WI38 (cell line): ENCODE results near the gene COLEC11.

Experiments
- H3K4me3 ChIP-seq: 2 replicates; pipeline ENCODE4 v1.5.1; 2011; ENCODE audit warnings: low read depth, mild to moderate bottlenecking, control low read depth, low read length
- TF ChIP-seq, protein P1 (sequence below): IDR thresholded peaks from 2 replicates; pipeline ENCODE4 v1.5.1; 2012; ENCODE audit warnings: low read depth, mild to moderate bottlenecking, control low read depth, low read length

Gene COLEC11

DNA sequence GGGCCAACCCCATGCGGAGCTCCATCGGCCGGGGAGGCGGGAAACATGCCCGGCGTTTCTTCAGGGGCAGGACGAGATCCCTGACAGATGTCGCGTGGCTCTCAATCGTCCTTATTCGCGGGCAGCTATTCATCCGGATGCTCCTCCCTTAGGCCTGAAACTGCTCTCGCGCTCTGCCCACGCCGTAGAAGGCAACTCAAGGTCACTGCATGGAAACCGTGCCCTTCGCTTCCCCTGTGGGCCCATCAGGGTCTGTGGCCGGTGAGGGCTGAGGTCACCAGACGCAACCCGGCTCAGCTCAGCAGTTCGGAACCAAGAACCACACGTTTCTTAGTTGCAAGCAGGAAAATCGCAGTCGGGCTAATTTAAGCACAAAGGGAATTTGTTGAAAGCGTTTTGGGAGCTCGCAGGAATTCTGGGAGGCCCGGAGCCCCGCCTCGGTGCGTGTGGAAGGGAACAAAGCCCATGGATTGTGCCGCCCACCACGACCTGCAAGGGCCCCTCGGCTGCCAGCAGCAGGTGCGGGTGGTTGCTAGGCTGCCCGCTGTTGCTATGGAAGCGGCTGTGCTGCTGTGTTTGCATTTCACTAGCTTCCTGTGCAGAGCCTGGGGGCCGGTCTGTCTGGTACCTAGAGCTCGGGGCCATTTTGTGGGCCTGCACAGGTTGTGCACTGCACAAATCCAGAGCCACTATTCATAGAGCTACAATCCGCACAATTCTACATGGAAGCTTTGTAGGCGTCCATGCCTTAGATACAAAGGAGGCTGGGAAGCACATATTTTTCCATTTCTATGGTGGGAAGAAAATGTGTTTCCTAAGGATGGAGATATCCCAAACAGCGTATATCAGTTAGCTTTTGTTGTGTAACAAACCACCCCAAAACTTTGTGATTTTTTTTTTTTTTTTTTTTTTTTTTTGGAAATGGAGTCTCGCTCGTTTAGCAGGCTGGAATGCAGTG lies 57.1 kb downstream of the COLEC11 start:
- TF ChIP-seq, protein P1, sequence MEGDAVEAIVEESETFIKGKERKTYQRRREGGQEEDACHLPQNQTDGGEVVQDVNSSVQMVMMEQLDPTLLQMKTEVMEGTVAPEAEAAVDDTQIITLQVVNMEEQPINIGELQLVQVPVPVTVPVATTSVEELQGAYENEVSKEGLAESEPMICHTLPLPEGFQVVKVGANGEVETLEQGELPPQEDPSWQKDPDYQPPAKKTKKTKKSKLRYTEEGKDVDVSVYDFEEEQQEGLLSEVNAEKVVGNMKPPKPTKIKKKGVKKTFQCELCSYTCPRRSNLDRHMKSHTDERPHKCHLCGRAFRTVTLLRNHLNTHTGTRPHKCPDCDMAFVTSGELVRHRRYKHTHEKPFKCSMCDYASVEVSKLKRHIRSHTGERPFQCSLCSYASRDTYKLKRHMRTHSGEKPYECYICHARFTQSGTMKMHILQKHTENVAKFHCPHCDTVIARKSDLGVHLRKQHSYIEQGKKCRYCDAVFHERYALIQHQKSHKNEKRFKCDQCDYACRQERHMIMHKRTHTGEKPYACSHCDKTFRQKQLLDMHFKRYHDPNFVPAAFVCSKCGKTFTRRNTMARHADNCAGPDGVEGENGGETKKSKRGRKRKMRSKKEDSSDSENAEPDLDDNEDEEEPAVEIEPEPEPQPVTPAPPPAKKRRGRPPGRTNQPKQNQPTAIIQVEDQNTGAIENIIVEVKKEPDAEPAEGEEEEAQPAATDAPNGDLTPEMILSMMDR: no peak
- no peak overlapping the region for H3K4me3 ChIP-seq

DNA sequence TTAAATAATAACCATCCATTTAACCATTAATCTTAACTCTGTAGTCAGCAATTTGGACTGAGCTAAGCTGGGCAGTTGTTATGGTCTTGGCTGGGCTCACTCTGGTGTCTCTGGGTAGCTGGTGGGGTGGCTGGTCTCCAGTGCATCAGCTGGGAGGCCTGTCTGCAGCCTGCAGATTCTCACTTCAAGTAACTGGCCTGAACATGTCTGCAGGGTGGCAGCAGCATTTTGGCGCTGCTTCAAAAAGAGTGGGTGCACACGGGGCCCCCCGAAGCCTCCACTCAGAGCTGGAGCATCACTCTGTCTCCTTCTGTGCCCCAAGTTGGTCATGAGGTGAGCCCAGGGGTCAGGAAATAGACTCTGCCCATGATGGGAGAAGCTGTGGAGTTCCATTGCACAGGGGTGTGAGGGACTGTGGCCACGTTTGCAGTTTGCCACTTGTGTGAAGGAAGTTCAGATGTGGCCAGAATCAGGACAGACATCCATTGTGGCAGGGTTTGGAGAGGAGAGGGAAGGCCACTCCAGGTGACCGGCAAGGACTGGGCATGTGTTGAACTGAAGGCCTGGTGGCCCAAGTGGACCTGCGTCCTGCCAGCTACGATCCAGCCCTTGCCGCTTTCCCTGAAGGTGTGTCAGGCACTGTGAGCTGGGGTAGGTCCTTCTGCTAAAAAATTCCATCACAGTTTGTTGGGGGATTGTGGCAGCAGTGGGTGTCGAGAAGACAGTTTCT lies 58.1 kb downstream of the COLEC11 start:
- TF ChIP-seq, protein P1: no peak
- no peak overlapping the region for H3K4me3 ChIP-seq

DNA sequence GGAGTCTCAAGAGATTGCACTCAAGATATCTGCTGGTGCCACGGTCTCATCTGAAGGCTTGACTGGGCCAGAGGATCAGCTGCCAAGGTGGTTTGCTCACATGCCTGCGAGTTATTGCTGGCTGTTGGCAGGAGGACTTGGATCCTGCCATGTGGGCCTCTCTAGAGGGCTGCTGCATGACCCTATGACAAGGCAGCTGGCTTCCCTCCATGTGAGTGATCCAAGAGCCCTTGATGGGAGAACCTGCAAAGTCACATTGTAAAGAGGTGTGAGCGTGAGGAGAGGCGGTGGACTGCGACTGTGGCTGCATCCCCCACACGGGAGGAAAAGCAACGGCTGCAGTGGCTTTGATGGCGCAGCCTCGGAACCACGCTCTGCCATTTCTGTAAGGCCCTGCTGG lies 59.1 kb downstream of the COLEC11 start:
- H3K4me3 ChIP-seq: no peak overlapping the region
- TF ChIP-seq, protein P1: no peak

DNA sequence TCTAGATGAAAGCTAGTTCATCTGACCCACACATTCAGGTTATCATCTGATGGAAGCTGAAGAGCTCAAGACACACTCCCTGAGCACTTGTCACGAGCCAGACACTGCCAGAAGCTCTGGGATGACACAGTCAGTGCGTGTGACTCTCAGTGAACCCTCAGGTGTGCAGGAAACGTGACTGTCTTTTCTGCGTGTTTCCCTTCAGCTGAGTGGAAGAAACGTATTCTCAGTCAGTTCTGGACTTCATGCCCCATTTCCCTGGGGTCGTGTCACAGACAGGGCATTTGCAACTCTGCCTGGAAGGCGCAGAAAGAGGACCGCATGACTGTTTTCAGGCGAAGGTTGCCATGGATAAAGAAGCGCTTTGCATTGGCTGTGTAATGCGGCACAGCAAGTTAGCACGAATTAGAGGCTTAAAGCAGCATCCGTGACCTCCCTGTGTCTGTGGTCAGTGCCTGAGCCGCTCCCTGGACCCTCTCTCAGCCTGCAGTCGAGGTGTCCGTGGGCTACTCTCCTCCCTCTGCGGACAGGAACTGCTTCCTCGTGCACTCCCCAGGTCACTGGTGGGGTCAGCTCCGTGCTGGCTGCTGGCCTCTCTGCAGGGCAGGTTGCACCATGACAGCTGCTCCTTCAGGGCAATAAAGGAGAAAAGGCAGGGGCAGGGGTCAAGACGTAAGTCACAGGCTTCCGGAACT lies 59.8 kb downstream of the COLEC11 start:
- H3K4me3 ChIP-seq: no peak overlapping the region
- TF ChIP-seq, protein P1: no peak

DNA sequence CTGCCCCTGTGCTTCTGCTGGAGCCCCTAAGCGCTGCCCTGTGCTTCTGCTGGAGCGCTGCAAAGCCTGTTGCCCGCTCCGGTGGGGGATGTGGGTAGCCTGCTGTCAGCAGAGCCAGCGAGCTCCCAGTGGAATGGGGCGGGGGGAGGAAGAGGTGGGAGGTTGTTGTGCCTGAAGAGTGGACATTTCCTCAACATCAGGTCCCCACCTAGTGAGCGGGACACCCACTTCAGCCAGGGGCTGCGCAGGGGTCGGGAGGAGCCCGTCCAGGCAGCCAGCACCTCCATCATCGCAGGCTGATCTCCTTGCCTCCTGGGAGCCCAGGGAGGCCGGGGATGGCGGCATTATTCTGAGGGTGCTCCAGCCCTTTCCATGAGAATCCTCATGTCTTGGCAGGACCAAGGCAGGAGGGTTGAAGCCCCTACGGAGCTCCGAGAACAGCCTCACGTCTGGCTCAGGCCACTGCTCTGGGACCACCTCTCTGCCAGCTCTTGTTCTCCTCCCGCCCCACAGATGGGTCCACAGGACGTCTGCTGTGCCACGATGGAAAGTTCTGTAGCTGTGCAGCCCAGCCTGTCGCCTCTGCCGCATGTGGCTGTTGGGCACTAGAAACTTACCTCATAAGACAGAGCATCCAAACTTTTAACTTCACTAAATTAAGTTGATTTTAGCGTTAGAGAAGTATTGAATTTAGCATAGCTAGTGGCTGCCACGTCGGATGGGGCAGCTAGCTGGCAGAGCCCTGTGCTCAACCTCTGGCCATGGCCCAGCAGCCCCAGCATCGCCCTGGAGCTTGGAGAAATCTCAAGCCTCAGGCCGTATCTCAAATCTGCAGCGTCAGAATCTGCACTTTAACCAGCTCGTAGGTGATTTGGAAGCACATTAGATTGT lies 61.2 kb downstream of the COLEC11 start:
- TF ChIP-seq, protein P1: no peak

DNA sequence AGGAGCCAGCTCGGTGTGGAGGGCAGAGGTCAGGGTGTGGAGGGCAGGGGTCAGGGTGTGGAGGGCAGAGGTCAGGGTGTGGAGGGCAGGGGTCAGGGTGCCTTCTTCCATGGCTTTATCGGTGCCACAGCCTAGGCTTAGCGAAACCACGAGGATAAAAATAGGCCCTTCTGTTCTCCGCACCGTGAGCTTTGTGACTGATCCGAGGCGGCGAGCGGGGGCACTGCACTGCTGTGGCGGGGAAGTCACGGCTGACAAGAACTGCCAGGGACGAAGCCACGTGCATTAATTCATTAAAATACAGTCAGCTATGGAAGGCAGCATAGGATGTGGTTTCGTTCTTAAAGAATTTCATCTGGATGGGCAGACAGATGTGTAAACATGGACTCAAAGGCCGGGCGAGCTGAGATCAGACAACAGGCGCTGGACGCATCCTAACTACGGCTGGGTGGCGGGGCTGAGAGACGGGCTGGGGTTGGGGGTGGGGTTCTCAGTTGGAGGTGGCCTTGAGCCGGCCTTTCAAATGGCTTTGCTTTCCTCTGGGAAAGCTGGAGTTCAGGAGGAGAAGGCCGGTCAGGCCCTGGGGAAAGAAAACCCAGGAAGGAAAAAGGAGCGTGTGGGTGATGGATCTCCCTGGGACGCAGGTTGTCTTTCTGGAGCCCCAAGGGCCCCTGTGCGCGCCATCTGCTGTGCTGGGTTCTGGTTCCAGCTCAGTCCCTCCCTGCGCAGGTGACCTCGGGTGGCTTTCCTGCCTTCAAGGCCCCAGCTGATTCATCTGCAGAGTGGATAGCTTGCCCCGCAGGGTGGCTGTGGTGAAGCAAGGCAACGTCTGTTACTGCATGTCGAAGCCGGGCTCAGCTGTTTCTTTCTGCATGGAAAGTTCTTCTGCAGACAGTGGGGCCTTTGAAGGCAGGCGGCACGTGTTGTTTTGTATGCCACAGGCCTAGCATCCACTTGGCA lies 62.1 kb downstream of the COLEC11 start:
- H3K4me3 ChIP-seq: no peak overlapping the region
- TF ChIP-seq, protein P1: 0 out of 2 replicates have a peak, but pooled peaks have one; percentile 28

More for the DNA sequence above, 61.2 kb downstream of the COLEC11 start:
- H3K4me3 ChIP-seq: no peak overlapping the region
